VCaP (cell line): ENCODE results near the gene PCNX2.

Experiments
- H3K27ac ChIP-seq: fragments of 450-650 bp; 2 replicates; pipeline ENCODE4 v1.5.1; 2017
- TF ChIP-seq, protein P1 (sequence below): fragments of 450-650 bp; conservative IDR thresholded peaks from 2 replicates; pipeline ENCODE4 v1.5.1; 2017; ENCODE audit warnings: mild to moderate bottlenecking, moderate library complexity

PCNX2 gene

DNA sequence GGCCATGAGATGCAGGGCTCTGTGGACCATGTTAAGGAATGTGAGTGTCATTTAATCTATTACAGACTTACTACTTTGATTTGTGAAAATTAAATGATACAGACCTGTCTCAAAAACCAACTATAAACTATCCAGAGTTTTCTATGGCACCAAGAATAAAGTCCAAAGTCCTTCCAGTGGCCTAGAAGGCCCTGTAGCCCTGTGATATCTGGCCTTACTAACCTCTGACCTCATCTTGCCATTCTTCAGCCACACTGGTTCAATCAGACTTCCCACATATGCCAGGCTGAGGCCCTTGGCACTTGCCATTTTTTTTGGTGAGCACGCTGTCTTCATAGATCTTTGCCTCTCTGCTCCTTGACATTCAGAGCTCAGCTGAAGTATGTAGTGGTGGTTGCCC, 337.5 kb downstream of the PCNX2 start:
- H3K27ac ChIP-seq: no peak overlapping the region
- TF ChIP-seq, protein P1, sequence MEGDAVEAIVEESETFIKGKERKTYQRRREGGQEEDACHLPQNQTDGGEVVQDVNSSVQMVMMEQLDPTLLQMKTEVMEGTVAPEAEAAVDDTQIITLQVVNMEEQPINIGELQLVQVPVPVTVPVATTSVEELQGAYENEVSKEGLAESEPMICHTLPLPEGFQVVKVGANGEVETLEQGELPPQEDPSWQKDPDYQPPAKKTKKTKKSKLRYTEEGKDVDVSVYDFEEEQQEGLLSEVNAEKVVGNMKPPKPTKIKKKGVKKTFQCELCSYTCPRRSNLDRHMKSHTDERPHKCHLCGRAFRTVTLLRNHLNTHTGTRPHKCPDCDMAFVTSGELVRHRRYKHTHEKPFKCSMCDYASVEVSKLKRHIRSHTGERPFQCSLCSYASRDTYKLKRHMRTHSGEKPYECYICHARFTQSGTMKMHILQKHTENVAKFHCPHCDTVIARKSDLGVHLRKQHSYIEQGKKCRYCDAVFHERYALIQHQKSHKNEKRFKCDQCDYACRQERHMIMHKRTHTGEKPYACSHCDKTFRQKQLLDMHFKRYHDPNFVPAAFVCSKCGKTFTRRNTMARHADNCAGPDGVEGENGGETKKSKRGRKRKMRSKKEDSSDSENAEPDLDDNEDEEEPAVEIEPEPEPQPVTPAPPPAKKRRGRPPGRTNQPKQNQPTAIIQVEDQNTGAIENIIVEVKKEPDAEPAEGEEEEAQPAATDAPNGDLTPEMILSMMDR: no peak

DNA sequence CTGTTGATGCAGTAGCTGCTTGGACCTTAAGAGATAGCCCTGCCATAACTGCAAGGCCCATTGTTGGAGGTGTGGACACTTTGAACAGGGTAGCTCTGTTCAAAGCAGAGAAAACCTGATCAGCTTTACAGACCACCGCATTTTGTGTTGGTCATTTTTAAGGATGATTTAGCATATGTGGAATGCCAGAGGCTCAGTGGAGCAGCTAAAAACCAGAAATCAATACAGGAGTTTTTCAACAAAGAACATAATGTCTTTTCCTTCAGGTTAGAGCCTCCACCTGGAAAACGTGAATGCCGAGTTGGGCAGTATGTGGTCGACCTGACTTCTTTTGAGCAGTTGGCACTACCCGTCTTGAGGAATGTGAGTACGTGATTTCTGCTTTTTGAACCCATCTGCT, 339.4 kb downstream of the PCNX2 start:
- TF ChIP-seq, protein P1: no peak

DNA sequence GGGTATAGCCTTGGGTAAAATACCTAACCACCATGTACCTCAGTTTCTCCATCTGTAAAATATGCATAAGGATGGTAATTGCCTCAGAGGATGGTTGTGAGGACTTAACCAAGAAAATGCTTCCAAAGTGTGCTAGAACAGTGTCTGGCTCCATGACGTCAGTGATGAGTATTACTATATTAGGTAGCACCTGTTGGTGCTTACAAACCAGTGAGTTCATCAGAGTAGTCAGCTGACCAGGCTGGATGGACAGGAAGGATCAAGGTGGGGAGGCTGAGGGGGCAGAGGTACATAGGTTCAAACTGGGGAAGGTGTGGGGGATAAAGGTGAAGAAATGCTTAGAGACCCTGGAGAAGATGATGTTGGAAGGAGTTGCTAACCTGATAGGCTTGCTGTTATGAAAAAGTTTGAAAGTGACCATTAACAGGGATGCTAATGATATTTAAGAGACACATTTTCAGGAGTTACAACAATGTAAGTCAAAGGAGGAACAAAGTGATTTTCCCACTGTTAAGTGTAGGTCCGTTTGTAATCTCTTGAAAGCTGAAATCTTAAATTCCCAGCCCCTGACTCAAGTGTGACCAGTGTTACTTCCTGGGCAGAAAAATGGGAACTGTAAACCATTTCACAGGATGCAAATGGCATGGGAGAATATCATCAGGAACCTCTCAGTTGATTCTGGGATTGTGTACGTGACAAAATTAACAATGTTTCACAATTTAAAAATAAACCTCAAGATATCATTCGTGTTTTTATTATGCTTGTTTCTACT, 340.7 kb downstream of the PCNX2 start:
- TF ChIP-seq, protein P1: no peak
- H3K27ac ChIP-seq: no peak overlapping the region

More for the DNA sequence above, 339.4 kb downstream of the PCNX2 start:
- no peak overlapping the region for H3K27ac ChIP-seq

GRCh38 chr1:232952514-232953499, 342.7 kb downstream of the PCNX2 start:
- H3K27ac ChIP-seq: peak overlapping the region; percentile 82; the same call in 1 of the 2 replicates
- TF ChIP-seq, protein P1: peak; percentile 75

GRCh38 chr1:232951605-232952004, 343.9 kb downstream of the PCNX2 start:
- TF ChIP-seq, protein P1: no peak
- peak overlapping the region; percentile 82 for H3K27ac ChIP-seq

DNA sequence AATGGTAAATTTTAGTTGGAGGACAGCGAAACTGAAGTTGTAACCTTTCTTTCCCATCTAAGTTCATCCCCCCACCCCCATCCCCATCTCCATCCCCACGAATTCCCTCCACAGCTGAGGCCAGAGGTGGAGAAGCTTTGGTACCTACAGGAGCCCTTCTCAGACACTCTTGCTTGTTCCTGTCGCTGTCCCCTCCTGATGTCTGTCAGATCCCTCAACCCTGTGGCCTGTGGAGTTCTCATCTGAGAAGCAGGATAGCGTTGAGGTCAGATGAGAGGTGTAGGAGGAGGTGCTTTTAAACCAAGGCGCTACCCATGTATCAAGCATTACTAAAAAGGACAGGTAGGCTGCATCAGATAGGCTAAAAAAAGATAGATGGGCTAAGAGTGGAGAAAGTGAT, 344.3 kb downstream of the PCNX2 start:
- H3K27ac ChIP-seq: peak overlapping the region; percentile 82
- TF ChIP-seq, protein P1: no peak
